NCI-H146 treated with DMSO at 0.1 percent for 48 hours (cell line): ENCODE data around the gene TADA1.

Experiments
- DNase-seq: peaks from one replicate; lab custom pipeline; 2025; ENCODE audit not compliant: unreplicated experiment; lab: John Stamatoyannopoulos, UW

The TADA1 gene, protein sequence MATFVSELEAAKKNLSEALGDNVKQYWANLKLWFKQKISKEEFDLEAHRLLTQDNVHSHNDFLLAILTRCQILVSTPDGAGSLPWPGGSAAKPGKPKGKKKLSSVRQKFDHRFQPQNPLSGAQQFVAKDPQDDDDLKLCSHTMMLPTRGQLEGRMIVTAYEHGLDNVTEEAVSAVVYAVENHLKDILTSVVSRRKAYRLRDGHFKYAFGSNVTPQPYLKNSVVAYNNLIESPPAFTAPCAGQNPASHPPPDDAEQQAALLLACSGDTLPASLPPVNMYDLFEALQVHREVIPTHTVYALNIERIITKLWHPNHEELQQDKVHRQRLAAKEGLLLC

DNA sequence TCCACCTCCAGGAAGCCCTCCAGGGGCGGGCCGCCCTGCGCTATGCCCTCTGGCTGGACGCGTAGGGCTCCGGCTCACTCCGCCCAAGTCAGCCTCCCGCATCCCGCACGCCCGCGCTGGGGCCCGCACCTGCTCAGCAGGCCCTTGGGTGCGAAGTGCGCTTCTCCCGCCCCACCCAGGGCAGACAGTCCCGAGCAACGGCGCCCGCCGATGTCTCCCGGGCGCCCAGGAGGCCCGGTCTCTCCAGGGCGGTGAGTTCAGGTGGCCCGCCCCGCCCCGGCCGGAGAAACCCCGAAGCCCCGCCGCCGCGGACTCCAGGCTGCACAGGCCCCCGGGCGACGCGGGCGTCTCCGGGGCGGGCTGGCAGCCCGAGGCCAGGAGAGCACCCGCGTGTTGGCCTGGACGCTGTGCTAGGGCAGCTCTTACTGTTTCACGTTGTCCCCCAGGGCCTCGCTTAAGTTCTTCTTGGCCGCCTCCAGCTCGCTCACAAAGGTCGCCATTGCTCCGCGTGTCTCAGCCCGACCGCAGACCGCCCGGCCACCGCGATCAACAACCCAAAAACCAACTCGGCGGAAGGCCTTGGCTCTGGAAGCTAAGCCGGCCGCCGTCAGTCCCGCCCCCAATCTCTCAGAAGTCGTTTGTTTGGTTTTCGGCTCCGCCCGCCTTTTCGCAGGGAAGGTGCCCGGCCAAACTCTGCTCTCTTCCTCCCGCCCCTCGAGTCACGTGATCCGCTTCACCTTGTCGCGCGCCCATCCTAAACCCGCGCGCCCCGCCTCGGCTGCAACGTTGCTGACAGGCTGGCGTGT is at the start of gene TADA1:
TSS of gene TADA1 (minus strand) at position 531 of the 806 bp plus-strand sequence. CDS start at position 500, 31 bp downstream.
- peak; percentile 98 for DNase-seq

DNA sequence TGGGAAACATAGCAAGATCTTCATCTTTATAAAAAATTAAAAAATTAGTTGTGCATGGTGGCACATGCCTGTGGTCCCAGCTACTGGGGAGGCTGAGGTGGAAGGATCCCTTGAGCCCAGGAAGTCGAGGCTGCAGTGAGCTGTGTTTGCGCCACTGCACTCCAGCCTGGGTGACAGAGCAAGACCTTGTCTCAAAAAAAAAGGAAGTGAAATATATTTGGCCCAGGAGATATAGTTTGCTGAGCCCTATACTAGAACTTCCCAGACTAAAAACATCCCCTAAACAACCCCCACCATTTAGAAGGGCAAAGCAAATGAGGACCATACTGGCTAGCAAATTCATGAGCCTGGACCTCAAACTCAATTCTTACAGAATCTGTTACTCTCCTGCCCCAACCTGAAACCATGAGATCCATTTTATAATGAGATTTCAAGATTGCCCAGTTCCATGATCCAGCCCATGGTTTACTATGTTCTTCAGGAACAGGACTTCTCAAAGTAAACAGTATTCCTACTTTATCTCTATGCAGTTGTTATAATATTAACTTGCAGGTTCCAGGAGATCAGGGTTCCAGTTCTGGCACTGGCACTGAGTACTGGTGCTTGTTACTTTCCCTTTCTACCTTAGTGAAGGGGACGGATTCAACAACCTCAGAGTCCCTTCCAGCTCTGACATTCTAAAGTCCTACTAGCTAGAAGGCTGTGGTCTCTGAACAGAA is 48.9 kb upstream of the TADA1 start:
- DNase-seq = no peak

DNA sequence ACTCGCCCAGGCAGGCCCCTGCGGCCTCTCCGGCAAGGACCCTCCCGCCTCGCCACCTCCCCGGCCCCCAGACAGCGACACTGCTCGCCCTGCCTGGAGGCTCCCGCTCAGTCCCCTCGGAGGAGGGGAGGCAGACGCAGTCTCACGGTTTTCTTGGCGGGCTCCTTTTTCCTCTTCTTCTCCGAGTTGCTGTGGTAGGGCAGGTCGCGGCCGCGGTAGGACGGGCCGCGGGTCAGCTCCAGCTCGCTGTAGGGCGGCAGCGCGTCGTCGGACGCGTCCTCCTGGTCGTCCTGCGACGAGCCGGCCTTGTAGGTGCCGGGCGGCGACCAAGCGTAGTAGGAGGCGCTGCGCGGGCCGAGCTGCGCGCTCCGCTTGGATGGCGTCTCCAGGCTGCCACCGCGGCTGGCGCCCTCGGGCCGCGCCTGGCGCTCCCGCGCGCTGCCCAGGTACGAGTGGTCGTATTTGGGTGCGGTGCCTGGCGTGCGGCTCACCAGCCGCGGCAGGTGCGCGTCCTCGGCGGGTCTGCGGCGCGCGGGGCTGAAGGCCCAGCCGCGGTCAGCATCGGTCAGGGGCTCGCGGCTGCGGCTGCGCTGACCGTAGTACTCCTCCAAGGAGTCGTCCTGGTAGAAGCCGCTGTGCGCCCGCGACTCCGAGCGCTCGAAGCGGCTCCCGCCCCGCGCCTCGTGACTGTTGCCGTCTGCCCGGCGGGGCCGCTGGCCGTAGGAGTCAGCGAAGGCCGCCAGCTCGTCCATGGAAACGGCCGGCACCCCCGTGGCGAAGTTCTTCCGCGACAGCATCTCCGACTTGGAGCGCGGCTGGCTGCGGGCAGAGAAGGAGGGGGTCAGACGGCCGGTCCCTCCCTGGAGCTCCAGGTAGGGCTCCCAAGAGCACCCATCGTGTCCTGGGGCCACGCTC is 44.8 kb upstream of the TADA1 start:
- no peak for DNase-seq

DNA sequence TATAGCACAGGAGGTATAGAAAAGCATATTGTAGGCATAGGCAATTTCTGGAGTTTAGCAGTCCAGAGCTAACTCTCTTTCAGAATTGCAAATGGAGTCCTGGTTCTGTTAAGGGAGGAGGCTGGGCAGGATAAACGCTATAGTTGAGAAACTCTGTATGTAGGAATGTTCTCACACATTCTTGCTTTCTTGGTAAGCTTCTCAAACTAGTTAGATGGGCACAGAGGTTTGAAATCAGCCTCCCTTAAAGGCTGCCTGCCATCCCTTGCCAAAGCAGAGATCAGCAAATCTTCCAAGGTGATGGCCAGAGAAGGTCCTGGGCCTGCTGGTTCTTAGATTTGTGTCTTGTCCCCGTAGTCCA is 42.9 kb upstream of the TADA1 start:
- DNase-seq = no peak

DNA sequence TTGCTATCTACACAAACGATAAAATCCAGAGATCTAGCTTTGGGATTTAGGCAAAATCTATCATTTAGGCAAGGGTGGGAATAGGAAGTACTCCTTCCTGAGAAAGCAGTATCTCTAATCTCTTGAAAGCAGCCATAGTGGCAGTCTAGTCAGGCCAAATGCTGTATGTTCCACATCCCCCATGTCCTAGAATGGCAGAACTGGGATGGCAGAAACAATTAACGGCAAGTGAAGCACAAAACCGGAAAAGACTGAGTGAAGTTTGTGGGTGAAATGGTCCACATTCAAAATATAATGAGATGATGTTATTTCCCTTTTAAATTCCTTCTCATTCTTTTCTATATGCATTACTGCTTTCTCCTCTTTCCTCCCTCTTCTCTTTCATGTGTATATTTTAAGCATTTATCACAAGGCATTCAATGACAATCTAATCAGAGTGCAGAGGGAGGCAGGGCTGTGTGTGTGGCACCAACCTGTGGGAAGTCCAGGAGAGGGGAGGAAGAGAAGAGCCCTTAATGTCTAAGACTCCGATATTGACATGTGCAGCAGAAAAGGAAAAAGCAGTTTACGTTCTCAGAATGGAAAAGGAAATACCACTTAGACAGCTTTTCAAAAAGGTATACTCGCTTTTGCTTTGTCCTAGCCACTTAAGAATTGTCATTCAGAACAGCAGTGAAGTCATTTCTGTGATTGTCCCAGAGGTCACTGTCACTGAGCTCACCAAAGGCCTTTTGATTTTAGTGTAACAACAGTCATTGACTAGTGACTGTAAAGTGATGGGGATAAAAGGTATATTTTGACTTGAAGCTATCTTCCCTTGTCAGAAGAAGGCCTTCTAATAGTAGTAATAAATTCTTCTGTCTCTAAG is 42.3 kb upstream of the TADA1 start:
- no peak for DNase-seq

DNA sequence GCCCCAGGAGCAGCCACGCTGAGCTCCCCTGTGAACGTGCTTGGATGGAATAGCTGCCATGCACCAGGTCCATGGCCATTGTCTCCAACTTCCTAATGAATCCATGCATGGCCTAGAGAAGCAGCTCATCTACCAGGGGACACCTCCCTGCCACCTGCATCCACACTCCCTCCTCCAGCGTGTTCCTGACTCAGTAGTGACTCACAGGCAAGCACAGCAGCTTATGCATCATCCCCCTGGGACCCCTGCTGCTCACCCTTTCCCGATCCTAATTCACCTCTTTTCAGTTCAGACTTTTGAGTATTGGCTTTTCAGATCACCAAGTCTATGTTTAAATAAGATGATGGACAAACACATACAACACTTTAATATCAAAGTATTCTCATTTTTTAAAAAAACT is 39.9 kb upstream of the TADA1 start:
- DNase-seq = no peak

DNA sequence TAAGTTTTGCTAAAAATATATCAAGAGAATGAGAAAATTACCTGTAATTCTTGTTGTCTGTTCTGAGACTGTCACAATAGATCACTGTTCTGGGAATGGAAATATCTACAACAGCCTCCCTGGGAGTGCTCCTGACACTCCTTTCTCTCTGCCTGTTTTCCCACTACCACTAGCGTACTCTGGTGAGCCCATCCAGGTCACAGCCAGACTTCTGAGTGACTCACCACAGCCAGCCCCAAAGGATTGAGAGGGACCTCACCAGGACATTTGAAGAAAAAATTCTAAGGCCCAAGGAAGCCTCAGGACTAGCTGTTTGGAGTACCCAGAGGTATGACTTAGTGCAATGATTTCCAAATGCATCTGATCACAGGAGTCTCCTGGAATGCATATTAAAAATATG is 39.0 kb upstream of the TADA1 start:
- no peak for DNase-seq

DNA sequence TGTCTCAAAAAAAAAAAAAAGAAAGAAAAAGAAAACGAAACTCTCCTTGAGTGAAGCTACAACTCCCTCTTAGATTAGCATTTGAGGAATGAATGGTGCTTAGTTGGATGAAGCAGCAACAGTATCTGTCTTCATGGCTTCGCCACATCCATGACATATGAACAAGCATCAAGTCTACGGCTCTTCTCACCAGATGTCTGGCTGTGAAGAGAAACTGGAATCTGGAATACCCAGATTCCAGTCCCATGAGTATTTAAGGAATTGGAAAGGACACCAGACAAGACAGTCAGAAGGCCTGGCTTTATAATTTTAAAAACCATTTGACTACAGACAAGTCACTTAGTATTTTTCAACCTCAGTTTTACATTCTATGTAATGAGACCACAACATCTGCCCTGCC is 38.0 kb upstream of the TADA1 start:
- DNase-seq = no peak

DNA sequence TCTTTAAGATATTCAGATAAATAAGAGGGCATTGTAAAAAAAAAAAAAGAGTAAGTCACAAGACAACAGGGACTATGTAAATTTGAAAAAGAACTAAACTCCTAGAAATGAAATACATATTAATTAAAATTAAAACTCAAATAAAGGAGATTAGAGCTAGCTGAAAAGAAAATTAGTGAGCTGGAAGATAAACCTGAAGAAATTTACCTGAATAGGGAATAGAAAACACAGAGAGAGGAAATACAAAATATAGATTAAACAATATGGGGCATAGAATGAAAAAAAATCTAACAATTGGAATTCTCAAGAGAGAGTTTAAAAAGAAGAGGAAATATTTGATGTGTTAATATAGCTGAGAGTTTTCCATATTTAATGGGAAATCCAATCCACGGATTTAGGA is 35.6 kb upstream of the TADA1 start:
- no peak for DNase-seq

DNA sequence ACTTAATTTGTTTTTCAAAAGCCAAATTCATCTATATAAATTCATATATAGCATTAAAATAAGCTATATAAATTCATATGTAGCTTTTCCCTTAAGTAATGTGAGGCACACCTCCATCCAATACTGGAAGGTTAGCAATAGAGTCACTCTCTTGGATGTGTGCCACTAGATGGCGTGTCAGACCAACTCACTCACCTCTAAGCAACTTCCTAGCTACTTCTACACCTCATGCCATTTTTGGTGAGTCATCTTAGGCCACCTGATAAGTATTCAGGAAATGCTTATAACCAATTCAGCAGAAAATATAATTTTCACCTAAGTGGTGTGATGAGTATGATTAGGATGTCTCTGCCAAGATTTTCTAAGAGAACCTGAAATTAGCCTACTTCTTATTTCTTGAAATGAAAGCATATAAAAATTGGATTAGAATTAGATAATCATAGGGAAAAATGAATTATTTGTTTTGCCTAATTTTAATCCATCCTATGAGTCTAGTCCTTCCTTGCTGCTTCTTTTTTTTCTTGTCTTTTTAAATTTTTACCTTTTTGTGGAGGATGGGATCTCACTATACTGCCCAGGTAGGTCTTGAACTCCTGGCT is 34.4 kb upstream of the TADA1 start:
- DNase-seq = peak; percentile 72

DNA sequence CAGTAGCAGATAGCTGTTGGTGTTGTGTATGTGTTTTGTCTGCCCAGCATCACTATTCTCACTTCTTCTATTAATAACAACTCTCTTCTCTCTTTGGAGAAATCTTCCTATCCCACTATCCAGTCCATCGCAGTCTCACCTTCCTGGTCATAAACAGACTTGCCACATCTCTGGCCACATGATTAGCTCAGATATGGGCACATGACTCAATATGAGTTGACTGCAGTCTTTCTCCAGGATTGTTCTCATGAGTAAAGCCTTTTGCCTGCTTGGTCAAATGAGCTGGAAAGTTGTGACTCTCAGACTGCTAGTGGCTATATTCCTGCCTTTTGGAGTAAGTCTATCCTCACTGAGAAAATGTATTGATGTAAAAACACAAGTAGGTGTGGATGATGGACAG is 32.9 kb upstream of the TADA1 start:
- no peak for DNase-seq

DNA sequence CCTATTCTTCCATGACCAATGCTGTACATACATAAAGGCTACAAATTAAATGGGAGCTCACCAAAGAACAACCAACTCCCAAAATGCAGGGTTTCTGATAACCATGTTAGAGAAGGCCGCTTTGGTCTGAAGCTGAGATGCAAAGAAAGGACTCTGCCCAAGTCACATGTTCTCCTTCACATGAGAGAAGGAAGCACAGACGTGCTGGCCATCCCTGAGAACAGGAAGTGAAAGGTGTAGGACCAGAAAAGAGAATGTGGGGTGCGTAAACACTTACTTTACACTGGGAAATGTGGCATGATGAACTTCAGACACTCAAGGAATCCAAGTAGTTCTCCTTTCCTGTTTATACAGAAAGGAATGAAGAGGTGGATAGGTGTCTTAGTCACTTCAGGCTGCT is 31.7 kb upstream of the TADA1 start:
- DNase-seq = no peak

DNA sequence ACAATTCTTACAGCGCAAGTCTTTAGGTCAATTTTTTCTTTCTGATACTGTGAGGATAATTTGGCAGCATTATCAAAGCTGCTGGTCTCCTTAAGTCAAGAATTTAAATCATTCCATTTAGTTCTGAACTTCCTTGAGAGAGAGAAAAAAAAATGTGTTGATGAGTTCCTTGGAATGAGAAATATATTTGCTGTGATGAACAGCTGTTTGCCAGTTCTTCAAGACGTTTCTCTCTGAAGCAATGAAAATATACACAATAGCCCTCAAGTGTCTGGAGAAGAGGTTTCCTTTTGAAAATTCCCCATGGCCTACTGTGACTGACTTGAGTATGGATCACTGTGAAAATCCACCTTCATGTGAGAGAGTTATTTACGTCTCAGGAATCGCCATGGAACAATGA is 31.0 kb upstream of the TADA1 start:
- no peak for DNase-seq

DNA sequence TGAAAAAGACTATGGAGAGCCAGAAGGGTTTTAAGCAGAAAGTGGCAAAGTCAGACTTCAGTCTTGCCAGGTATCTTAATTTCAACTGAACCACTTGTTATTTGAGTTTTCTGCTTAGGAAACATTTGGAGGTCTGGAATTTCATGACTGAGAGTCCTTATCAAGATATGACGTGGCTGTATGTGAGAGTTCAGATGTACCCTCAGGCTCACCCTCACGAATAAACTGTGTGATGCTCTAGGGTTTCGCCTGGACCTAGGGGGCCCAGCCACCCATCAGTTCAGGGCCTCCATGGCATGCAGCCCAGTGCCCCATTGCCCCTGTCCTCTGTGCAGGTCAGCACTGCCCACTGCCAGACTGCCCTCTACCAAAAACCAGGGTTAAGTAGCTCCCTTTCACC is 30.6 kb upstream of the TADA1 start:
- no peak for DNase-seq

DNA sequence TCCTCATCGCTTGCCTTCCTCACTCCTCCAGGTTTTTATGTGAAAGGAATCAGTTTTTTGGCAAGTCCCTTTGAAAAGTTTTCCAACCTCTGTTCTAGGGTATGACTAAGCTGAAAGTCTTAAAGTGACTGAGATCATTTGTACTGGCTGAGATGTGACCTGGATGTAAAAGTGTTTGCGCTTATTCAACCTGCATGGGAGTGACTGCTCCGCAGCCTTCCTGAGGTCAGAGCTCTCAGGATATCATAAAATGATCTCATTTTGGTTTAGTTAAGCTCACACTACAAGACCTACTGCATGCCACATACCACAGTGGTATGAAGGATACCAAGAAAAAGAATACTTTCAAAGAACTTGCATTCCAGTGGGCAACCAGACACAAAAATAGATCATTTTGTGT is 29.8 kb upstream of the TADA1 start:
- no peak for DNase-seq

DNA sequence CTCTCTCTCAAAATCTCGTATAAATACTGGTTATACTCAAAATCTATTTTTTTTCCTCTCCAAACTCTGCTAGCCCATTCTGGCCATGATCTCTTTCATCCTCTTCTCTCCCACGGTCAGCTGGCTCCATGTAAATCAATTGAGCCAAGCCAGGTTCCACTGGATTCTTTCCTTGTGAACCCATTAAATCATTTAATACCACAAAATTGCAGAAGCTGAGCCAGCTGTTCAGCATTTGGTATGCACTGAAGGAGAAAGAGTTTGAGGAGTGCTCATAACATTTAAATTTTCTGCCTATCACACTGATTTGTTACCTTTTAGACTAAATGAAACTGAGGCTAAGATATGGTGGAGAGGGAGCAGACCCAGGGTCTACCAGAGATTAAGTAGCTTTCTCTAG is 29.1 kb upstream of the TADA1 start:
- no peak for DNase-seq

DNA sequence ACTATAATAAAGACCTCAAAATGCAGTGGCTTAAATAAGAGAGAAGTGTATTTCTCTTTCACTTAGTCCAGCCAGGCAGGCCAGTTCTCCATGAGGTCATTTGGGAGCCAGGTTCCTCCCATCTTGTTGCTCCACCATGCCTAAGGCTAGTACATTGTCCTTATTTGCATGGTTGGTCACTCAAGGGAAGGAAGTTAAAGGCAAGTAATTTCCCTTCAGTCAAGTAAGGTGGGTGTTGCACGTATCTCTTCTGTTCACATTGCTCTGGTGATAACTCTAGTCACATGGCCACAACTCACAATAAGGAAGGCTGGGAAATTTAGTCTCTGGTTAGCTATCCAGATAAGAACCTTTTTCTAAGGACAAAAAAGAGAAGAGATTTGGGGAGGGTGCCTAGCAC is 27.2 kb upstream of the TADA1 start:
- no peak for DNase-seq

DNA sequence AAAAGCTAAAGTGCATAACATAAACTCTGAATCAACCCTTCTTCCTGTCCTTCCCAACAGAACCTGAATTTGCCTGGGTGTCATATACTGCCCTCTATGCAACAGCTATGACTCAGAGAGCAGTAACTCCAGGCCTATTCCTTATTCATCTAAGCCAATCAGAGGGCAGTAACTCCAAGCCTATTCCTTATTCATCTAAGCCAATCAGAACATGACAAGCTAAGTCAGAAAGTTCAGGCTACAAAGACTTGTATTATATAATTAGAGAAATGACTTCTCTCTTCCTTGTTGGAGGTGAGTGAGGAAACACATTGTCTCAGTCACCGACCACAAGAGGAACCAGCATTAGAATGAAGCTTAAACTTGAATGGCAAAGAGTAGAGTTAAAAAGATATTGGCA is 26.2 kb upstream of the TADA1 start:
- DNase-seq = no peak

DNA sequence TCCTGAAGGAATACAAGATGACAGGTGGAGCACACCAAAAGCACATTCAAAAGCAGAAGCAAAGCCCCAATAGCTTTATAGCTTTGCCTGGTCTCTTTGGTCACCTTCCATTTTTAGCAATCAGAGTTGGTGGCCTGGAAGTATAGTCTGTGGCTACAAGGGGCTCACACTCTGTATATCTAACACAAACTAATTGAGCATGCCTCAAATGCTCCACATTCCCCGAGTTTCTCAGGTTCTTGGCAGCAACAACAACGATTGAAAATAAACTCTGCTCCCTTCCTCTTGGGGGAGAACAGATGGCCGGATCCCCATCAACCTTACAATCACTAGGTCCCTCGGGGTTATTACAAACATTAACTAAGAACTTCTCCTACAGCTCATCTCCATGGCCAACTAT is 24.9 kb upstream of the TADA1 start:
- DNase-seq = no peak

DNA sequence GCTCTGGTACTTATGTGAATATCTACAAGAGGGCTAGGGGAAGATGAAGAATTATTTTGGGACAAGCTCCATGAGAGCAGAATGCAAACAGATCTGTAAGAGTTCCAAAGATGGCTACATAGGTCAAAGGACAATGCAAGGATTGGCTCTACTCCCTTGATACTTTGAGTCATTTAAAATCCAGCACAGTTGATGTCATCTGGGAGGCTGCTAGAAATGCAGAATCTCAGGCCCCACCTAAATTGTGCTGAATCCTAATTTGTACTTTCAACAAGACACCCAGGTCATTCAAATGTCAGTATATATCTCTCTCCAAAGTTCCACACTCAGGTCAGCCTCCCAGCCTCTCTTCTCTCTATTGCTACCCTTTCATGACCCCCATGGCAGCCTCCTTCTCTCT is 23.7 kb upstream of the TADA1 start:
- DNase-seq = no peak
